NCI-H2171 (cell line): Measurements from ENCODE around the gene OR52N2.
A peak's percentile ranks its signal among the peaks of the same experiment; 100 is the strongest.

Experiments used
- DNase-seq: peaks from one replicate; lab custom pipeline; 2025; lab: John Stamatoyannopoulos, UW

The OR52N2 gene

GRCh38 chr11:5808500-5809121 lies at the start of gene OR52N2:
OR52N2 (plus strand) TSS chr11:5808924; CDS start chr11:5820336, 11,412 bp downstream.
- peak; percentile 3 for DNase-seq

GRCh38 chr11:5767056-5767455 lies 41.7 kb upstream of the OR52N2 start:
- DNase-seq, result no peak

- DNase-seq, result no peak
Observed at GRCh38 chr11:5783255-5783654, 25.5 kb upstream of the OR52N2 start, which contains the start of gene OR52N5. OR52N5 (minus strand) TSS chr11:5783355; CDS start chr11:5778634, 4,721 bp downstream.

- DNase-seq, result no peak
Observed at GRCh38 chr11:5791165-5791564, 17.6 kb upstream of the OR52N2 start, which contains the start of gene OR52N1. OR52N1 (minus strand) TSS chr11:5791265; CDS start chr11:5788816, 2,449 bp downstream.

DNA sequence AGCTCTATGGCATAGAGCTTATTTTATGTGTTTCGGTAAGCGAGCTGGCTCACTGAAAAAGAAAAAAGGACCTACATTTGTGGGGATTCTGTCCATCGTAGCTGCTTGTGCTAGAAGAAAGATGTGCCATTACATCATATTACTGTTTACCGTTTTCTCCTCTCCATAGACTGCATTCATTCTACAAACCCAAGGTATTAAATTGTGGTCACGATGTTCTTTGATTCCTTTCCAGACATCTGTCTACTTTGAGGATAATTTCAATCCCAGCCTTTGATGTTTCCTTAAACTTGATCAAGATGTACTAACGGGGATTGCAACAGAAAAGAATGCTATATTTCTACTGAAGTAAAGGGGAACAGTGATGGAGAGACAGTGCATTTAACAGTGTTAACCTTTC lies 12.2 kb upstream of the OR52N2 start:
- DNase-seq, result no peak

DNA sequence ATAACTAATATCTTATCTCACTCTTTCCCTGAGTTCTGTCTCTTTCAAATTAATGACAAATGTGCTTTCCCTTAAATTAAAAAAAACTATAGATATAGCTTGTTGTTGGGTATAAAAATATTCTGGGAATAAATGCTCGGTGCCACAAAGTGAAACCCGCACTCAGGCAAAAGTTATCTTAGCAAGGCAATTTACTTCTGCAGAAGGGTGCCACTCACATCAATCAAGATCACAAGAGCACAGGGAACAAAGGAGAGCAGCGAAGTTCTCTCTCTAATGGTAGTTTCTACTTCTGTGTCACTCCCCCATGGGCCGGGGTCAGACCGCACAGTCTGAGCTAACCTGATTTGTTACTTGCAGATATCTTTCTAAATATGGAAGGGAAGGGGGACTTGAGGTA lies 4.7 kb upstream of the OR52N2 start:
- no peak for DNase-seq

- DNase-seq, result no peak
Observed at GRCh38 chr11:5807580-5807979, 1.1 kb upstream of the OR52N2 start.

DNA sequence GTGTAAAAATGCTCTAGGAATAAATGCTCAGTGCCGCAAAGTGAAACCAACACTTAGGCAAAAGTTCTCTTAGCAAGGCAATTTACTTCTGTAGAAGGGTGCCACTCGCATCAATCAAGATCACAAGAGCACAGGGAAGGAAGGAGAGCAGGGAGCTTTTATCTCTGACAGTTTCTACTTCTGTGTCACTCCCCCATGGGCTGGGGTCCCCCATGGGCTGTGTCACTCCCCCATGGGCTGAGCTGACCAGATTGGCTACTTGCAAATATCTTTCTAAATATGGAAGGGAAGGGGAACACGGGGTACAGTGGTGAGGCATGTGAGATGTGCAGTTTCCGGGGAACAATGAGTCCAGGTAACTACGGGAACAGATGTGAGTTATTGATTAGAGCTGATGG lies 397 bp downstream of the OR52N2 start:
- DNase-seq, result no peak

GRCh38 chr11:5809905-5810795 lies 1.4 kb downstream of the OR52N2 start:
- DNase-seq, result no peak

- no peak for DNase-seq
Observed at GRCh38 chr11:5815534-5815933, 6.8 kb downstream of the OR52N2 start.

GRCh38 chr11:5818245-5818886 lies 9.6 kb downstream of the OR52N2 start:
- DNase-seq, result no peak

GRCh38 chr11:5831196-5831829 lies 22.6 kb downstream of the OR52N2 start:
- no peak for DNase-seq

GRCh38 chr11:5833446-5833845 lies 24.7 kb downstream of the OR52N2 start:
- no peak for DNase-seq

- no peak for DNase-seq
Observed at GRCh38 chr11:5837695-5838094, 29.0 kb downstream of the OR52N2 start.

DNA sequence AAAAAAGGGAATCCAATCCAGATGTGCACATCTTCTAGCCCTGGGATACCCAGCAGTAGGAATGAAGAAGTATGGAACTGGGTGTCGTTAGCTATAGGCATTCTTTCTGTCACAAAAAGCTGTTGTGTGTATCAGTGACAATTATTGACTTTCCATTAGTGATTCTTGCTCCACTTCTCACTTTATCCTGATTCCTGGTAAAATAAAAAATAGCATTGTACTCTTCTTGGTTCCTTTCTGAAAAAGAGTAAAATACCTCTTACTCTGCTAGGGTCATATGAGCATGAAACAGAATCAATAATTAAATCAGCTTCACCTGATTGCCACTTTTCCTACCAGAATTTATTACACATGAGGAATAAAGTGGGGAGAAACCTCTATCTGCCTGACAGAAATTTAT lies 33.1 kb downstream of the OR52N2 start, which contains the start of gene OR52E6:
Gene OR52E6 (minus strand): TSS at position 101 of the 400 bp plus-strand sequence. CDS start 0 bp downstream, at position 101.
- DNase-seq, result no peak

DNA sequence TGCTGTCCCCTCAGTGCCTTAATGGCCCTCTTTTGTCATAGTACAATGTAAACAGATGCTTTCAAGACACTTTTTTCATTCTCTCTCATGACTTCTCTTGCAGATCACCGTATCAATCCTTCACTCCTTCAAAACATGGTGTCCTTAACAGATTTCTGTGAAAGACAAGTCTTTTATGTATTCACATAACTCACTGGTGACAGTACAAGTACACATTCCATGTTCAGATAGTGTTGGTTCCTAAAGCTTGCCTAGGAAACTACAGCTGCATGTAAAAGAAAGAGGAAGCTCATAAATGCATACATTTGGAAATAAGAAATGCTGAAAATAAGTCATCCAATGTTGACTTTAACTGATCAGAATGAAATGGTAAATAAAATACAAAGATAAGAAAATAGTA lies 38.0 kb downstream of the OR52N2 start:
- DNase-seq, result no peak

- no peak for DNase-seq
Observed at GRCh38 chr11:5847711-5848110, 39.0 kb downstream of the OR52N2 start.

DNA sequence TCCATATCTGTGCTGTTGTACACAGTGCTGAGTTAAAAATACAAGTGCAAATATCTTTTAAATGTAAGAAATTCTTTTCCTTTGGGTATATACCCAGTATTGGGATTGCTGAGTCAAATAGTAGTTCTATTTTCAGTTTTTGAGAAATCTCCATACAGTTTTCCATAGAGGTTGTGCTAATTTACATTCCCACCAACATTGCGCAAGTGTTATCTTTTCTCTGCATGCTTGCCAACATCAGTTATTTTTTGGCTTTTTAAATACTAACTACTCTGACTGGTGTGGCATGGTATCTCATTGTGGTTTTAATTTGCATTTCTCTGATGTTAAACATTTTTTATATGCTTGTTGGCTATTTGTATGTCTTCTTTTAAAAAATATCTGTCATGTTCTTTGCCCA lies 42.3 kb downstream of the OR52N2 start:
- DNase-seq, result no peak

GRCh38 chr11:5857590-5857989 lies 48.9 kb downstream of the OR52N2 start, which contains the start of gene OR52E8:
OR52E8 (minus strand) TSS chr11:5857690; CDS start chr11:5857690, 0 bp downstream.
- no peak for DNase-seq

- no peak for DNase-seq
Observed at GRCh38 chr11:5865826-5866225, 57.1 kb downstream of the OR52N2 start.
